BJ (cell line): ENCODE data around the gene PRDM16. TPM values are rescaled to one million over a fixed set of nuclear protein-coding genes. Genes with fewer than 3 reads are reported as not detected.

Experiments used
- CTCF ChIA-PET: fragments of 350-600 bp; formaldehyde crosslinking; extraction: SDS; loops from one replicate; lab custom pipeline; 2021; ENCODE audit warnings: antibody characterized with exemption, inconsistent platforms; lab: Yijun Ruan, JAX
- POLR2A ChIA-PET: fragments of 300-600 bp; sonication (Branson Sonifier 250); formaldehyde crosslinking; extraction: SDS; loops from one replicate; lab custom pipeline; 2021; ENCODE audit warnings: antibody characterized with exemption; lab: Charles Lee
- DNase-seq: peaks from one replicate; pipeline ENCODE4 v3.0.0-alpha.2; 2011; ENCODE audit warnings: low read depth
- H3K27me3 ChIP-seq: 2 replicates; pipeline ENCODE4 v1.6.0; 2011; ENCODE audit warnings: low read length; ENCODE audit not compliant: control insufficient read depth, insufficient read depth
- H3K36me3 ChIP-seq: 2 replicates; pipeline ENCODE4 v1.5.1; 2011; ENCODE audit warnings: low read length; ENCODE audit not compliant: control insufficient read depth, insufficient read depth
- H3K4me3 ChIP-seq: 2 replicates; pipeline ENCODE4 v1.5.1; 2011; ENCODE audit warnings: low read depth, mild to moderate bottlenecking, control low read depth, low read length
- polyA plus RNA-seq: library from polyadenylated mRNA; depleted of rRNA; stranded (reverse); fragments of >200 nt; gene quantifications from 2 replicates; pipeline ENCODE4 v1.2.3, GENCODE V29; 2011
- TF ChIP-seq, protein P1 (sequence below): IDR thresholded peaks from 2 replicates; pipeline ENCODE4 v1.5.1; 2011; ENCODE audit warnings: low read depth, mild to moderate bottlenecking, control low read depth, inconsistent platforms, low read length, moderate library complexity; ENCODE audit not compliant: insufficient read depth

PRDM16 gene
- polyA plus RNA-seq, 1 experiment = 0.02 TPM

DNA sequence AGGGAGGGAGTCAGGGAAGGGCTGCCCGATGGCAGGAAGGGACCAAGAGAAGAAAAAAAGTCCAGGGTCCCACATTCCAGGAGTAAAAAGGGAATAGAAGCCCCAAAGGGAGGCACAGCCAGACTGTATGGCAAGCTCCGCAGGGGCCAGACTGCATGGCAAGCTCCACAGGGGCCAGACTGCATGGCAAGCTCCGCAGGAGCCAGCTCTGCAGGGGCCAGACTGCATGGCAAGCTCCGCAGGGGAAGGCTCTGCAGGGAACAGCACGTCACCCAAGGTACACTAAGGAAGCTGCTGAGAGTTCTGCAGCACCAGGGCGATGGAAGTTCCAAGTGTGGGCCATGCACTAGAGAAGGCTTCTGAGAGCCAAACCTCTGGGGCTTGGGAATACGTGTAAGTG is 228.8 kb downstream of the PRDM16 start:
- Histone ChIP-seq H3K36me3 (no peaks in the 10 kb centered on the region), H3K27me3 (peaks cover 24% of the 10 kb centered on the region), H3K4me3 (no peak overlapping the region)
- TF ChIP-seq, protein P1, sequence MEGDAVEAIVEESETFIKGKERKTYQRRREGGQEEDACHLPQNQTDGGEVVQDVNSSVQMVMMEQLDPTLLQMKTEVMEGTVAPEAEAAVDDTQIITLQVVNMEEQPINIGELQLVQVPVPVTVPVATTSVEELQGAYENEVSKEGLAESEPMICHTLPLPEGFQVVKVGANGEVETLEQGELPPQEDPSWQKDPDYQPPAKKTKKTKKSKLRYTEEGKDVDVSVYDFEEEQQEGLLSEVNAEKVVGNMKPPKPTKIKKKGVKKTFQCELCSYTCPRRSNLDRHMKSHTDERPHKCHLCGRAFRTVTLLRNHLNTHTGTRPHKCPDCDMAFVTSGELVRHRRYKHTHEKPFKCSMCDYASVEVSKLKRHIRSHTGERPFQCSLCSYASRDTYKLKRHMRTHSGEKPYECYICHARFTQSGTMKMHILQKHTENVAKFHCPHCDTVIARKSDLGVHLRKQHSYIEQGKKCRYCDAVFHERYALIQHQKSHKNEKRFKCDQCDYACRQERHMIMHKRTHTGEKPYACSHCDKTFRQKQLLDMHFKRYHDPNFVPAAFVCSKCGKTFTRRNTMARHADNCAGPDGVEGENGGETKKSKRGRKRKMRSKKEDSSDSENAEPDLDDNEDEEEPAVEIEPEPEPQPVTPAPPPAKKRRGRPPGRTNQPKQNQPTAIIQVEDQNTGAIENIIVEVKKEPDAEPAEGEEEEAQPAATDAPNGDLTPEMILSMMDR = no peak
- POLR2A ChIA-PET = no interaction called here
- CTCF ChIA-PET = interaction anchor here (0.6 to 1.3 kb wide), 3 partner anchors 14 to 22 kb away, joined by 3 read pairs; no protein-coding TSS in a partner anchor
- no peak for DNase-seq

DNA sequence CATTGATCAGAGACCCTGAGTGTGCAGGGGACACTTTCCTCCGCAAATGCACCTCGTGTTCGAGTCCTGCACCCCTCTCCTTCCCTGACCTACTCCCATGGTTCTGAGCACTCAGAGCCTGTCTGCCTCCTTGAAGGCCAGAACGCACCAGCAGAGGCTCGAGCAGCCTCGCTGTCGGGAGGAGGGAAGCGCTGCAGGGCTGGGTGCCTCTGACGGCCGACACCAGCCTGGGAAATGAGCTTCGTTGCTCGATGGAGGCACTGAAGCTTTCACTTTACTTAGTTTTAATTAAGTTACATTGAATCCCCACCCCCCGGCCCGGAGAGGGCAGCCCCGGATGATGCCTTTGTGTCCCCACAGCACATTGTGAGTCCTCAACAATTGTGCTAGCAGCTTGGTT is 229.2 kb downstream of the PRDM16 start:
- CTCF ChIA-PET = interaction anchor here (1.2 to 1.3 kb wide), 2 partner anchors 15 to 17 kb away, joined by 3 read pairs; no protein-coding TSS in a partner anchor
- no peaks in the 10 kb centered on the region for H3K36me3 ChIP-seq
- POLR2A ChIA-PET = no interaction called here
- no peak overlapping the region for H3K4me3 ChIP-seq
- DNase-seq = no peak
- peaks cover 25% of the 10 kb centered on the region for H3K27me3 ChIP-seq
- TF ChIP-seq, protein P1 = no peak

DNA sequence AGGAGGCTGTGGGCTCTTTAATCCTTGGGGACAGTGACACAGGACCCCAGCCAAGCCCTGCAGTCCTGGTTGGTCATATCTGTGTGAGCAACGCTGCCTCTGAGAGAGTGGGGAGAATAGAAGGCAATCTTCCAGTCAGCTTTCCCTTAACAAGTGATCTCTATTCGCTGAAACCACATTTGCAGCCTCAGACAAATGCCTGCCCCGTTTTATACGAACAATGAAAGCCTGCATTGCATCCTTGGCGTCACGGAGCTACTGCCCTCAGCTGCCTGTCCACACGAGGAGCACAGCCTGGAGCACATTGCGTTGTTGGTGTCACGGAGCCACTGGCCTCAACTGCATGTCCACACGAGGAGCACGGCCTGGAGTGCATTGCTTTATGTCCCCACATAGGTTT is 235.2 kb downstream of the PRDM16 start:
- POLR2A ChIA-PET = no interaction called here
- H3K4me3 ChIP-seq = no peak overlapping the region
- H3K36me3 ChIP-seq = no peaks in the 10 kb centered on the region
- no peak for DNase-seq
- H3K27me3 ChIP-seq = peaks cover 20% of the 10 kb centered on the region
- CTCF ChIA-PET = no interaction called here
- TF ChIP-seq, protein P1 = no peak

DNA sequence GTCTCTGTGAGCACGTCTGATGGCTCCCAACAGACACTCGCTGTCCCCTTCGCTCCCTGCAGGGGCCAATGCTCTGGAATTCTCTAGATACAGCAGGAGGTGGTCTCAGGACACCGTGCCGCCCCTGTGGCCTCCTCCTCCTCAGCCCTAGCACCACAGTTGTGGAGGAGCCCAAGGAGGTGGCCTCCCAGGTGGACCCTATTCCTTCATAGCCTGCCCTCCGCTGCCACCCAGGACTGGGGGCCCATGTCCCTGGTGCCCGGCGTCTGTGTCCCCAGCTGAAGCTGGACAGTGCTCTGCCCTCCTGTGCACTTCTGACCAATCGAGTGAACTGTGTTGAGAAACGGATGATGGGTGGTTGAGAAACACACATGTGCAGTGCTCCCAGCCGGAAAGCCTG is 235.7 kb downstream of the PRDM16 start:
- ChIA-PET POLR2A (no interaction called here), CTCF (interaction anchor here (1.7 kb wide), 1 partner anchor 9 kb away, joined by 7 read pairs; no protein-coding TSS in a partner anchor)
- no peak for DNase-seq
- H3K4me3 ChIP-seq = no peak overlapping the region
- peaks cover 20% of the 10 kb centered on the region for H3K27me3 ChIP-seq
- H3K36me3 ChIP-seq = no peaks in the 10 kb centered on the region
- TF ChIP-seq, protein P1 = no peak

DNA sequence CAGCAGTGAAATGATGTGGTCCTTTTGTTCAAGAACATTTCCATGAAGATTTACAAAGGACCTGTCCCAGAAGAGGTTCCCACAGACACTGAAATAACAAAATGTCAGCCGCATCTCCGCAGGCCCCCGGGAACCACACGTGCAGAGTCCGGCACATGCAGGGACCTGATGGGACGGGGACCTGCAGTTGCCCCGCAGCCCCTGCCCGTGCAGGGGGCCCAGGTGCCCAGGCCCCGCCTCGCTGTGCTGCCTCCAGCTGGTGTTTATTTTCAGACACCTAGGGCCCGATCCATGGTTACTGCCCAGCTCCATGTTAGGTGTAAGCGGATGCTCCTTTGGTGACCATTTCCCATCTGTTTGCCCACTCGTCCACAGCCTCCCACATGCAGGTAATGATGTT is 236.2 kb downstream of the PRDM16 start:
- DNase-seq = no peak
- Histone ChIP-seq H3K4me3 (no peak overlapping the region), H3K27me3 (peaks cover 20% of the 10 kb centered on the region), H3K36me3 (no peaks in the 10 kb centered on the region)
- CTCF ChIA-PET = interaction anchor here (1.7 kb wide), 1 partner anchor 10 kb away, joined by 7 read pairs; no protein-coding TSS in a partner anchor
- POLR2A ChIA-PET = no interaction called here
- TF ChIP-seq, protein P1 = no peak
